ENCODE measurements around the gene HS6ST3.

HS6ST3 gene

DNA sequence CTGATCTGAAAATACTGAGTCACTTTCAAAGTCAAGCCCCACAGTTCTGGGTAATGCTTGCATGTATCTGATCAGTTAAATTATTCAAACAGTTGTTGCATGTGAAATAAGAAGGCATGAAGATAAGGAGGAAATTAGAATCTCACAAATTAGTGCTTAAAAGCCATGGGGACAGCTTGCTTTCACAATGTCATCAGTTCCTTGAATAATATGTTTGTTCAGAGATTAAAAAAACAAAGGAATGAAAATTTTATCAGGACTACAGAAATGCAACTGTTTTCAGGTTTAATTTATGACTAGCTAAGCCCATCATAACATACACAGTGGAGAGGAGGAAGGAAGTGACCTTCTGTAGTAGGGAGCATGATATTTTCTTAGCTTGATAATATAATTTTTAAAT lies 754.3 kb downstream of the HS6ST3 start:
- no peak overlapping the region for H3K4me3 ChIP-seq (ENCODE audit: low read depth, low read length)
- DNase-seq (ENCODE audit: low read depth), result no peak
- TF ChIP-seq, protein P1, sequence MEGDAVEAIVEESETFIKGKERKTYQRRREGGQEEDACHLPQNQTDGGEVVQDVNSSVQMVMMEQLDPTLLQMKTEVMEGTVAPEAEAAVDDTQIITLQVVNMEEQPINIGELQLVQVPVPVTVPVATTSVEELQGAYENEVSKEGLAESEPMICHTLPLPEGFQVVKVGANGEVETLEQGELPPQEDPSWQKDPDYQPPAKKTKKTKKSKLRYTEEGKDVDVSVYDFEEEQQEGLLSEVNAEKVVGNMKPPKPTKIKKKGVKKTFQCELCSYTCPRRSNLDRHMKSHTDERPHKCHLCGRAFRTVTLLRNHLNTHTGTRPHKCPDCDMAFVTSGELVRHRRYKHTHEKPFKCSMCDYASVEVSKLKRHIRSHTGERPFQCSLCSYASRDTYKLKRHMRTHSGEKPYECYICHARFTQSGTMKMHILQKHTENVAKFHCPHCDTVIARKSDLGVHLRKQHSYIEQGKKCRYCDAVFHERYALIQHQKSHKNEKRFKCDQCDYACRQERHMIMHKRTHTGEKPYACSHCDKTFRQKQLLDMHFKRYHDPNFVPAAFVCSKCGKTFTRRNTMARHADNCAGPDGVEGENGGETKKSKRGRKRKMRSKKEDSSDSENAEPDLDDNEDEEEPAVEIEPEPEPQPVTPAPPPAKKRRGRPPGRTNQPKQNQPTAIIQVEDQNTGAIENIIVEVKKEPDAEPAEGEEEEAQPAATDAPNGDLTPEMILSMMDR (IDR thresholded peaks at IDR 0.05; ENCODE audit: control insufficient read depth, extremely low read depth, insufficient read depth), result no peak

- TF ChIP-seq, protein P1 (IDR thresholded peaks at IDR 0.05; ENCODE audit: control insufficient read depth, extremely low read depth, insufficient read depth), result no peak
- H3K4me3 ChIP-seq (ENCODE audit: low read depth, low read length), result no peak overlapping the region
- no peak for DNase-seq (ENCODE audit: low read depth)
These were observed 754.7 kb downstream of the HS6ST3 start for GRCh38 chr13:96844616-96845015.

GRCh38 chr13:96848286-96848685 lies 758.4 kb downstream of the HS6ST3 start:
- TF ChIP-seq, protein P1 (IDR thresholded peaks at IDR 0.05; ENCODE audit: control insufficient read depth, extremely low read depth, insufficient read depth), result no peak
- DNase-seq (ENCODE audit: low read depth), result no peak
- H3K4me3 ChIP-seq (ENCODE audit: low read depth, low read length), result no peak overlapping the region

DNA sequence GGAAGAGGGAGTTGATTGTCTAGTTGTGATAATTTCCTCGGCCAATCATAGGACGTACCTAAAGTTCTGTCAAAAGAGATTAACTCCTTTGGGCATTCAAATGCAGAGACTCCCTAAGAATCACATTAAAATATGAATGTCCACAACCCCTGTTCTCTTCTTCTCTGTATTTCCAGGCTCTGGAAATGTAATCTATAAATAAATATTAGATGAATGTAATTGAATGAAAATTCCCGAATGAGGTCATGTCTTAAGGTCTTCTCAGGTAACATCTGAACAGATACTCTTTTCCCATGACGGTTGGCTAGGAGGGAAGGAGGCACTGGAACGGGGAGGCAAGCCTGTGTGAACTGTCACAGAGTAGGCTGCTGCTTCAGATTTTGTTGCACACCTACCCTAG lies 759.2 kb downstream of the HS6ST3 start:
- DNase-seq (ENCODE audit: low read depth), result no peak
- TF ChIP-seq, protein P1 (IDR thresholded peaks at IDR 0.05; ENCODE audit: control insufficient read depth, extremely low read depth, insufficient read depth), result no peak
- H3K4me3 ChIP-seq (ENCODE audit: low read depth, low read length), result no peak overlapping the region

- TF ChIP-seq, protein P1 (IDR thresholded peaks at IDR 0.05; ENCODE audit: control insufficient read depth, extremely low read depth, insufficient read depth), result no peak
- H3K4me3 ChIP-seq (ENCODE audit: low read depth, low read length), result no peak overlapping the region
- no peak for DNase-seq (ENCODE audit: low read depth)
These were observed 760.7 kb downstream of the HS6ST3 start for GRCh38 chr13:96850538-96851145.

DNA sequence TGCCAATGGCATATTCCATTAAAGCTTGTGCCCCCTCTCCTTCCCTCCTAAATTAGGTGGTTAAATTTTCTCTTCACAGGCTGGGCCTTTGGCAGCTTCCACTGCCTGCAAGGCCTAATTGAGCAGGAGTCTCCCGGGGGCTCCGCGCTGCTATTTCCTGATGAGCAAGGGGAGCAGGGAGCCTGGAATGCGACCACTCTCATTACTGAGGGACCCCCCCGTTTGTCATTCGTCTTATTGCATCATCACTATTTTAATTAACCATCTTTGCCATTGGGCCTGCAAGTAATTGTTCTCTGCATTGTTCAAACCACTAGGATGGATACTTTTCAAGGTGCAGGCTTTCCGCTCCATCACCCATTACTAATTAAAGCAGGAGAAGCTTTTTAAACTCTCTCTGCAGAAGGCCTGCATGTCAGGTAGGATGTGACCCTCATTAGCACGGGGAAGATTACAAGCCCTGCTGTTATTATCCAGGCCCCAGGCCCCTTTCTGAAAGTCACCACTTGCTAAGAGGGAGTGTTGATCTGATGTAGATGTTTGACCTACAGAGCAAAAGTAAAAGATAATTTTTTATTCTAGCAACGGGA lies 762.0 kb downstream of the HS6ST3 start:
- no peak overlapping the region for H3K4me3 ChIP-seq (ENCODE audit: low read depth, low read length)
- TF ChIP-seq, protein P1 (IDR thresholded peaks at IDR 0.05; ENCODE audit: control insufficient read depth, extremely low read depth, insufficient read depth), result no peak
- no peak for DNase-seq (ENCODE audit: low read depth)
